HG03064 (cell line): ENCODE results near the gene LARGE1.

Source experiments
- ATAC-seq: cut with Tn5 transposase; IDR thresholded peaks from one replicate; pipeline ENCODE4 v1.9.1; 2021; ENCODE audit warnings: low read depth; ENCODE audit not compliant: unreplicated experiment

Gene LARGE1

DNA sequence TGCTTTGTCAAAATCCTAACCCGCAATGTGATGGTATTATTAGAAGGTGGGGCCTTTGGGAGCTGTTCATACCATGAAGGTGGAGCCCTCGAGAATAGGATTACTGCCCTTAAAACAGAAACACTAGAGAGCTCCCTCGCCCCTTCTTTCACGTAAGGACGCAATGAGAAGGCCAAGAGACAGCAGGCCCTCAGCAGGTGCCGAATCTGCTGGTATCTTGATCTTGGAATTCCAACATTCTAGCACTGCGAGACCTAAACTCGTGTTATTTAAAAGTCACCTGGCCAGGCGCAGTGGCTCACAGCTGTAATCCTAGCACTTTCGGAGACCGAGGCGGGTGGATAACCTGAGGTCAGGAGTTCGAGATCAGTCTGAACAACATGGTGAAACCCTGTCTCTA, 33.1 kb downstream of the LARGE1 start:
- no peak for ATAC-seq

DNA sequence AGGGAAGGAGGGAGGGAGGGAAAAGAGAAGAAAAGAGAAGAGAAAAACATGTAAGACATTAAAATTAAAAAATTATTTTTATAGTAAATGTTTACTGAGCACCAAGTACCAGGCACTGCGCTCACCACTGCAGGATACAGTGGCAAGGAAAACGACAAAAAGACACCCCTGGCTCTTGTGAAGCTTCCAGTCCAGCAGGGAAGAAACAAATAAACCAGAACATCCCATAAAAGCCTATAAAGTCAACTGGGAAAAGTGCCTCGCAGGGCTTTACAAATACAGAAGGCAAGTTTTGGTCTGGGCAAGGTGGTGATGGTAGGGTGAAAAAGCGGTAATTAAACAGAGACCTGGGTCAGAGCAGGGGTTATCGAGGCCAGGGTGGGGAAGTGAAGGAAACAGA, 33.6 kb downstream of the LARGE1 start:
- ATAC-seq, result no peak

GRCh38 chr22:33884829-33885228, 35.4 kb downstream of the LARGE1 start:
- no peak for ATAC-seq

- no peak for ATAC-seq
These were observed 36.1 kb downstream of the LARGE1 start for GRCh38 chr22:33883961-33884808.

DNA sequence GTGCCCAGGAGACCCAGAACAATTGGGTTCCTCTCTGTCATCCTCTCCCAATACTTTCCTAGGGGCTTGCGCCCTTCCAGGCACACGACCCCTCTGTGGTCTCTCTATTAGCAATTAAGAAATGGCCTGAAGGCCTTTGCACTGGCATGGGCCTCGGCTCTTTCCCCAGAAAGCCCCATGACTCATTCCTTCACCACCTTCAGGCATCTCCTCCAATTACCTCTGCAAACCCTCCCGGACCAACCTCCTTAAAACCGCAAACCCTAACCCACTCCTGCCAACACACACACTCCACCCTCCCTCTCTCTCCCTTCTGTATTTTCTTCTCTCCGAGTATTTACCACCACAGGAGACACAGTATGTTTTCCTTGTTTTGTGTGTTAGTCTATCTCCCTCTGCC, 36.7 kb downstream of the LARGE1 start:
- ATAC-seq, result no peak

DNA sequence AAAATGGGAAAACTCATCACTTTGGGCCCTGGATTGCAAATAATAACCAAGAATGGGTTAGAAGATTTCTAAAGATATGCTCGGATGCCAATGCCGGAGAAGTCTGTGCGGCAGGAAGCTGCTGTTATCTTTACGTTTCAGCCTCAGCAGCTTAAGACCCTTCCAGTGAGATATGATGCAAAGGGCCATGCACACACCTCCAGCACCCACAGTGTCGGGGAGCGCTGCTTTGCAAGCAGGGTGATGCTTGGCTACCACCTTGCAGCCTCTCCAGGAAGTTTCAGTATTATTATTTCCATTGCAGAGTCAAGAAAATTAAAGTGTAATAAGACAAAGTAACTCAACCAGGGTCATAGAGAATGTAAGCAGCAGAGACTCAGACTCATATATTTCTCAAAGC, 37.3 kb downstream of the LARGE1 start:
- ATAC-seq, result no peak

- no peak for ATAC-seq
These were observed 39.3 kb downstream of the LARGE1 start for GRCh38 chr22:33880986-33881385.

GRCh38 chr22:33879796-33880195, 40.5 kb downstream of the LARGE1 start:
- ATAC-seq, result no peak

DNA sequence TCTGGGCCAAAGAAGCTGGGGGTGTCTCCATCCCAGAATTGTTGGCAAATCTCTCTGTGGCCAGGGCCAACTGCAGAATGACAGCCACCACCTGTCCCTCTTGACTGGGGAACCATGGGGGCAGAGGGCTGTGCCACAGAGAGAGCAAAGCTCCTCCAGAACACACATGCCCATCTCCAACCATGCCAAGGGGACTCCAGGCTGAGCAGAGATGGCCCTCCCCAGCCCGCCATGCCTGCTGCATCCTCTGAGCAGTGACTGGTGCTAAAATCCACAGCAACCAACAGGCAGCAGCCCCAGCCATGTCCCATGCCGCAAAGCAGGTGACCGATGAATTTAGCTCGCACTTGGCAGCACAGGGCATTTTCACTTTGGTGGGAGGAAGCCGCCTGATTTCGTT, 45.0 kb downstream of the LARGE1 start:
- no peak for ATAC-seq

- no peak for ATAC-seq
These were observed 46.1 kb downstream of the LARGE1 start for GRCh38 chr22:33874206-33874605.

DNA sequence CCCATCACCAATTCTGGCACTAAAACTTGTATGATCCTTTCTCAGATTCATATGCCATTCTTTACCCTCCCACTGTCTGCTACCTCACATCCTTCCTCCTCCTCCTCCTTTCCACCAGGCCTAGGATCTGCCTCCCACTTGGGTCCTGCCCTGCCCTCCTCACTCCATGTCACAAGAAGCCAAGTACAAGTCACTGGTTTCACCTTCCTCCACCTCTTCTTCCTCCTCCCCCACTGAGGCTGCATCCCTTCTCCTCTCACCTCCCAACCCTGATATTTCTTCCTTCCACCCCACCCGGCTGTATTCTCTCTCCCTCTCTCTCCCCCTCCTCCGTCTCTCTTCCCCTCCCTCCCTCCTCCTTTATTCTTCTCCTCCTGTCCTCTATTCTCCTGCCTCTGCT, 46.6 kb downstream of the LARGE1 start:
- ATAC-seq, result no peak

GRCh38 chr22:33873186-33873585, 47.1 kb downstream of the LARGE1 start:
- no peak for ATAC-seq

- ATAC-seq, result no peak
These were observed 48.3 kb downstream of the LARGE1 start for GRCh38 chr22:33871935-33872334.

- no peak for ATAC-seq
These were observed 50.3 kb downstream of the LARGE1 start for GRCh38 chr22:33869946-33870345.

DNA sequence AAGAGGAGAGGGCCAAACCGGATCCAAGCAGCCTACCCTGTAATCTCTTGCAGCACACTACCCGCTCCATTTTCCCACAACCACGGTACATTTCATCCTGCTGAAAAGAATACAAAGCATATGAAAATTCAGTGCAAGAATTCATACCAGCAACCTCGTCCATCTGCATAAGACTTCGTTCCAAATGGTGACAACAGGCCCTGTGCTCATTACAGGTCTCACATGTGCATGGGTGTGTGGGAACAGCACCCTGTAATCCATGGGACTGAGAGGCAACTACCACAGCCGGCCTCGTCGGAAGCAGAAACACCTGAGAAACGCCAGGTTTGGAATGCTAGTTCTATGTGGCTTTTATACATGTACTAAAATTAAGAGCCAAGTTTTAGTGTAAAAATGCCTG, 52.3 kb downstream of the LARGE1 start:
- no peak for ATAC-seq

GRCh38 chr22:33867118-33867866, 53.0 kb downstream of the LARGE1 start:
- ATAC-seq, result no peak

DNA sequence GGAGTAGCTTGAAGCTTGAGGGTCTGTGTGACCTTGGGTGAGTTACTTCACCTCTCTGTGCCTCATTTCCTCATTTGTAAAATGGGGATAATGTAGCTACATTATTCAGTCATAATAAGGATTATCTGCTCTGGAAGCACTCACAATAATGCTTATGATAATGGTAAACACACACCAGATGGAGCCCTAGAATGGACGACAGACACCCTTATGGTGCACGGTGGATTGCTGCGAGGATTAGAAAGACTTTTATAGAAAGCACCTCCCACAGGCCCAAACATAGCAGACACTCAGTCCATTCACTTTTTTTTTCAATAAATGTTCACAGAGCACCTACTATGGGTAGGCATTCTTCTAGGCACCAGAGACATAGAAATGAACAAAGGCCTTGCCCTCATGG, 53.8 kb downstream of the LARGE1 start:
- ATAC-seq, result no peak

- no peak for ATAC-seq
These were observed 54.3 kb downstream of the LARGE1 start for GRCh38 chr22:33865996-33866395.

DNA sequence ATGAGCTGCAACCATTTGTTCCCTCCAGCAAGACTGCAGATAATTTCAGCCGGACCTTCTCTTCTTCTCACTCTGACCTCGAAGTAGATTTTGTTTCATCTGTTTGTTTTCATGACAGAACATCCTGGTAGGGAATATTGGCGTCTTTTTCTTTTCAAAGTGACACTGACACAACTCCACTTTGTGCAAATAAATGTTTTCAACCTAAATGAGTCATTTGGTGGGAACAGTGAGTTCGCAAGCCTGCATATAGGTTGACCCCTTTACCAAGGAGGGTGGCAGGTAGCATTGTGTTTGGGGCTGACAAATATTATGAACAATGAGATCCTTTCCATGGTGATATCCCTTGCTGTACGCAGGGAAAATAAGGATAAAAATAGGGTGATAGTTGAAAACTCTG, 55.0 kb downstream of the LARGE1 start:
- ATAC-seq, result no peak

DNA sequence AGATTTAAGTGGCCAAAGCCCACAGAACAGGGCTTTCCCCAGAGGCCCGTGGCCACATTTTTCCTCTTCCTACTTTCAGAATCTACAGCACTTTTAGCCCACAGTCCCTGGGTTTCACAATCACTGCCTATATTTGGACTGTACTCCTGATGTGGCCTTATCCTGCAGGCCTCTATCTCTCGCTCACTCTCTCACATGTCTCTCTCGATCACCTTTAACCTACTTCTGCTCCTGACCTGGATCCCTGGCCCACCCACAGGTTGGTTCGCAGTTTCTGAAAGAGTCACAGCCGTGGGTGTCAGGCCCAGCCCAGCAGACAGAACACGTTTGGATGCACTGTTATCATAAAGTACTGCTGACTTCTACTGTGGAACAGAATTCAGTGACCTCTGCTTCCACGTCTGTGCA, 55.5 kb downstream of the LARGE1 start:
- no peak for ATAC-seq

DNA sequence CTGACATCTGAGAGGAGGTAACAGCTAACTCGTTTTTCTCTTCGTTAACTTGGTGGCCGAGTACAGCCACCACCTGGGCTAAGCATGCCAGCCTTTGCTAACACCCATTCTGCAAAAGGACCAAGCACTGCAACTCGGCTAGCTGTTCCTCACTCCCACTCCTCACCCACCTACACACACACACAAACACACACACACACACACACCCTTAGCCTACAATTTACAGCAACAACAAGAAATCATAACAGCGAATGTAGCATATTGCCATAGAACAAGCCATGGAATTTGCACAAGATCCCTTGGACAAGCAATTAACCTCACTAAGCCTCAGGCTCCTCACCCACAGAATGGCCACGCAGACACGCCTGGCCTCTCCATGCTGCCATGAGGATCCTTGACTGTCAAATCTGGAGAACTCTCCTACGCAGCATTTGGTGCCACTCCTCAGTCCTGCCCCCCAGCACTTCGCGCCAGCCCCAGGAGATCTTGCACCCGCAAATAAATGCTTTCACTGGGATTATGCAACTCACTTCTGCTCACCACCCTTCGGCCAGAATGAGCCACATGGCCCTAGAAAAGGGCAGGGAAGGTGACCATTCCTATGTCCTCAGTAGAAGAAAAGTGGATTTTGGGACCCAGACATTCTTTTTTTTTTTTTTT, 58.9 kb downstream of the LARGE1 start:
- no peak for ATAC-seq
